HepG2 (cell line): Measurements from ENCODE around the gene U2AF1L4. TPM values are rescaled to one million over a fixed set of nuclear protein-coding genes. Genes with fewer than 3 reads are reported as not detected.

Experiments
- EEA1 ChIP-seq: sonication (generic); formaldehyde crosslinking; IDR thresholded peaks from 2 replicates; pipeline ENCODE4 v1.5.1; 2020; ENCODE audit warnings: mild to moderate bottlenecking, missing genetic modification reagents, borderline replicate concordance
- FOSL1 ChIP-seq: sonication (generic); formaldehyde crosslinking; IDR thresholded peaks from 2 replicates; pipeline ENCODE4 v1.9.0; 2021; ENCODE audit warnings: missing genetic modification reagents, borderline replicate concordance
- POGK ChIP-seq: sonication (generic); formaldehyde crosslinking; conservative IDR thresholded peaks from 2 replicates; pipeline ENCODE4 v1.8.0; 2022; ENCODE audit warnings: mild to moderate bottlenecking, moderate library complexity, missing genetic modification reagents
- THYN1 ChIP-seq: sonication (generic); formaldehyde crosslinking; IDR thresholded peaks from 2 replicates; pipeline ENCODE4 v1.8.1; 2023; ENCODE audit warnings: low read depth, mild to moderate bottlenecking, moderate library complexity, missing genetic modification reagents, borderline replicate concordance
- UBTF ChIP-seq: sonication (generic); formaldehyde crosslinking; IDR thresholded peaks from 2 replicates; pipeline ENCODE4 v1.4.0; 2020; ENCODE audit warnings: mild to moderate bottlenecking, missing genetic modification reagents
- ZFP90 ChIP-seq: sonication (generic); formaldehyde crosslinking; IDR thresholded peaks from 2 replicates; pipeline ENCODE4 v1.8.0; 2022; ENCODE audit warnings: missing genetic modification reagents, mild to moderate bottlenecking, inconsistent platforms, borderline replicate concordance
- ZNF225 ChIP-seq: sonication (generic); formaldehyde crosslinking; IDR thresholded peaks from 2 replicates; pipeline ENCODE4 v1.4.0; 2020; ENCODE audit warnings: mild to moderate bottlenecking, missing genetic modification reagents
- ZNF281 ChIP-seq: sonication (generic); formaldehyde crosslinking; IDR thresholded peaks from 2 replicates; pipeline ENCODE4 v1.4.0; 2020; ENCODE audit warnings: missing genetic modification reagents, borderline replicate concordance
- ZNF44 ChIP-seq: sonication (generic); formaldehyde crosslinking; IDR thresholded peaks from 2 replicates; pipeline ENCODE4 v1.5.1; 2020; ENCODE audit warnings: mild to moderate bottlenecking, missing genetic modification reagents
- ZNF646 ChIP-seq: sonication (generic); formaldehyde crosslinking; IDR thresholded peaks from 2 replicates; pipeline ENCODE4 v1.9.0; 2021; ENCODE audit warnings: mild to moderate bottlenecking, missing genetic modification reagents
- ZNF710 ChIP-seq: sonication (generic); formaldehyde crosslinking; IDR thresholded peaks from 2 replicates; pipeline ENCODE4 v1.5.0; 2020; ENCODE audit warnings: mild to moderate bottlenecking, missing genetic modification reagents, borderline replicate concordance
- ZSCAN22 ChIP-seq: sonication (generic); formaldehyde crosslinking; IDR thresholded peaks from 2 replicates; pipeline ENCODE4 v1.4.0; 2020; ENCODE audit warnings: mild to moderate bottlenecking, missing genetic modification reagents
- polyA plus RNA-seq, 8 experiments: library from polyadenylated mRNA; depleted of rRNA in 3 of 8; stranded (reverse) in 7 of 8; unstranded in 1 of 8; fragments of >200 nt; fragmentation: Illumina TruSeq in 4 of 8; extraction: Trizol in 4 of 8; gene quantifications; 2 replicates each; pipeline versions ENCODE4 v1.2.1 to v1.2.3, GENCODE V29; 2011 to 2016; ENCODE audit warnings: low read depth in 4 of 8, missing spikeins in 1 of 8, mixed read lengths in 1 of 8; ENCODE audit not compliant: insufficient read depth in 1 of 8
- total RNA-seq, 5 experiments: library from RNA; depleted of rRNA; stranded (reverse); fragments of >200 nt; fragmentation: Illumina TruSeq; extraction: Trizol; gene quantifications; 2 replicates each; pipeline ENCODE4 v1.2.3, GENCODE V29; 2016; ENCODE audit warnings: low read depth in 1 of 5

U2AF1L4 gene
- total and polyA plus RNA-seq, 2 of the 13 experiments (the other 11 are each of a cell fraction or from before 2014, with no cell fraction given) = 7.9 to 15.4 TPM

- TF ChIP-seq ZNF646 (no peak), ZNF710 (CRISPR knock-in tag) (no peak), ZNF225 (CRISPR knock-in tag) (peak; percentile 59; the same call in 1 of the 2 replicates), UBTF (CRISPR knock-in tag) (peak; percentile 76), ZNF281 (CRISPR knock-in tag) (no peak), FOSL1 (no peak), ZNF44 (no peak), ZSCAN22 (no peak), EEA1 (CRISPR knock-in tag) (no peak), THYN1 (CRISPR knock-in tag) (no peak), ZFP90 (CRISPR knock-in tag) (no peak), POGK (CRISPR knock-in tag) (no peak)
These were observed 26.7 kb downstream of the U2AF1L4 start (continued) for GRCh38 chr19:35718345-35719041.
